ENCODE measurements around the gene JMJD6. TPM values are rescaled to one million over a fixed set of nuclear protein-coding genes. Genes with fewer than 3 reads are reported as not detected.

Gene JMJD6
- total RNA-seq, 2 donors from 2014 or later = 32.4 to 36.1 TPM

DNA sequence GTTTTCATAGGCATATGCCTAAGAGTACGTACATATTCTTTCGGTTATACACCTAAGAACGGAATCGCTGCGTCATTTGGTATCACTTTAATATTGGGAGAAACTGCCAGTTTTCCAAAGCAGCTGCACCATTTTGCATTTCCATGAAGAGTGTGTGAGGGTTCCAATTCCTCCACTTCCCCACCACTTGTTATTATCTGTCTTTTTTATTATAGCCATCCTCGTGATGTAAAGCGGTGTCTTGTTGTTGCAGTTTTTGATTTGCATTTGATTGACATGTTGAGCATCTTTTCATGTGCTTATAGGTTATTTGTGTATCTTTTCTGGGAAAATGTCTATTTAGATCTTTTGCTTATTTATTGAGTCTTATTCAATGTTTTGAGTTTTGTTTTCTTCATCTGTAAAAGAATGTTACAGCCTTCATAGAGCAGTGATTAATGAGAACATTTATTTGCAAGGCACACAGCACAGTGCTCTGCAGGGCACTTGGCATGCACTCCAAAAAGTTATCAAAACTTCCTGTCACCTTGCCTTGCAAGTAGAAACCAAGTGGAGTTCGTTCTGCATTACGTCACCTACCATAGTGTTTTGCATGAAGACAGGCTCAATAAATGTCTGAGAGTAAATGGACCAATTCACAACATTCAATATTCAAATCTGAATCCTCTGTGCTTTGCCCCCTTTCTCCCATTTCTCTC, 56.2 kb downstream of the JMJD6 start:
- Histone ChIP-seq H3K36me3 (no peaks in the 10 kb centered on the region), H3K27ac (no peak overlapping the region), H3K27me3 (replicated peaks; ENCODE audit: insufficient read depth) (no peaks in the 10 kb centered on the region), H3K4me3 (no peak overlapping the region), H3K4me1 (ENCODE audit: control insufficient read depth in 1 of 2, low read depth in 2 of 2) (peaks cover 0 to 8% of the 10 kb centered on the region in 2 donors), H3K9me3 (no peaks in the 10 kb centered on the region)
- no peak for DNase-seq (ENCODE audit: low spot score)
- TF ChIP-seq, protein P1, sequence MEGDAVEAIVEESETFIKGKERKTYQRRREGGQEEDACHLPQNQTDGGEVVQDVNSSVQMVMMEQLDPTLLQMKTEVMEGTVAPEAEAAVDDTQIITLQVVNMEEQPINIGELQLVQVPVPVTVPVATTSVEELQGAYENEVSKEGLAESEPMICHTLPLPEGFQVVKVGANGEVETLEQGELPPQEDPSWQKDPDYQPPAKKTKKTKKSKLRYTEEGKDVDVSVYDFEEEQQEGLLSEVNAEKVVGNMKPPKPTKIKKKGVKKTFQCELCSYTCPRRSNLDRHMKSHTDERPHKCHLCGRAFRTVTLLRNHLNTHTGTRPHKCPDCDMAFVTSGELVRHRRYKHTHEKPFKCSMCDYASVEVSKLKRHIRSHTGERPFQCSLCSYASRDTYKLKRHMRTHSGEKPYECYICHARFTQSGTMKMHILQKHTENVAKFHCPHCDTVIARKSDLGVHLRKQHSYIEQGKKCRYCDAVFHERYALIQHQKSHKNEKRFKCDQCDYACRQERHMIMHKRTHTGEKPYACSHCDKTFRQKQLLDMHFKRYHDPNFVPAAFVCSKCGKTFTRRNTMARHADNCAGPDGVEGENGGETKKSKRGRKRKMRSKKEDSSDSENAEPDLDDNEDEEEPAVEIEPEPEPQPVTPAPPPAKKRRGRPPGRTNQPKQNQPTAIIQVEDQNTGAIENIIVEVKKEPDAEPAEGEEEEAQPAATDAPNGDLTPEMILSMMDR (IDR thresholded peaks at IDR 0.05) = no peak
- ATAC-seq (ENCODE audit: insufficient number of reproducible peaks, low FRiP score, low read depth) = no peak

Other genes with a start within 250 kb of the JMJD6 start
- gene RHBDF2, start 225.2 kb downstream of the JMJD6 start, total RNA-seq = 100 to 1,000 TPM in 1 of 2 donors, 10 to 100 TPM in 1; 91.6 to 153 TPM
- 10 to 100 TPM in 1 of 2 donors, 1 to 10 TPM in 1; 8.3 to 17.7 TPM for gene CYGB, start 188.9 kb downstream of the JMJD6 start, total RNA-seq
- gene PRCD, start 186.6 kb downstream of the JMJD6 start, total RNA-seq = 1 to 10 TPM; 1.9 to 2.4 TPM
- 1 to 10 TPM in 1 of 2 donors, not detected in 1; 1.8 TPM for gene ST6GALNAC2, start 140.7 kb downstream of the JMJD6 start, total RNA-seq
- 1 to 10 TPM; 1.2 to 1.3 TPM for gene ST6GALNAC1, start 82.8 kb downstream of the JMJD6 start, total RNA-seq
- gene MXRA7, start 15.6 kb downstream of the JMJD6 start, total RNA-seq = 100 to 1,000 TPM; 241 to 341 TPM
- 10 to 100 TPM; 12.1 to 42.5 TPM for gene METTL23, start 233 bp upstream of the JMJD6 start, total RNA-seq
- gene SRSF2, start 10.7 kb upstream of the JMJD6 start, total RNA-seq = 100 to 1,000 TPM; 265 to 266 TPM
- gene MFSD11, start 11.5 kb upstream of the JMJD6 start, total RNA-seq = 10 to 100 TPM; 49.7 to 52.3 TPM
- gene MGAT5B, start 141.8 kb upstream of the JMJD6 start, total RNA-seq = under 1 TPM in 1 of 2 donors, not detected in 1; 0.14 TPM

Data from thoracic aorta (tissue), 2 donors.